ENCODE measurements around the gene CACNG5.

DNA sequence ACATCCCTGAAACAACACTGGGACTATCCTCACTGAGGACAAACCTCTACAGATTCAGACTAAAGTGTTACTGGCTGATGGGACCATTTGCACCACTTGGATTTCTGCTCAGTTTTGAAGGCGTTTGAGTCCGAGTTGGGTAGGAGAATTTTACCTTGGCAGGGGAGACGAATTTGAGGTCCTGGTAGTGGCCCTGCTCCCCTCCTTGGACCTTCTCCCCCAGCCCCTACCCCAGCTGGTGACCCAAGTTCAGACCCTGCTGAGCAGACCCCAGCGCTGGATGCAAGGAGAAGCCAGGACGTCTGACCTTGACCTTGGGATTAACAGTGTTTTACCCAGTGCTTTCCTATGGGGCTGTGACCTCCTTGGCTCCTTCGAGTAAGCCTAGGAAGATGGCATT, 13.6 kb downstream of the CACNG5 start:
- TF ChIP-seq, protein P1, sequence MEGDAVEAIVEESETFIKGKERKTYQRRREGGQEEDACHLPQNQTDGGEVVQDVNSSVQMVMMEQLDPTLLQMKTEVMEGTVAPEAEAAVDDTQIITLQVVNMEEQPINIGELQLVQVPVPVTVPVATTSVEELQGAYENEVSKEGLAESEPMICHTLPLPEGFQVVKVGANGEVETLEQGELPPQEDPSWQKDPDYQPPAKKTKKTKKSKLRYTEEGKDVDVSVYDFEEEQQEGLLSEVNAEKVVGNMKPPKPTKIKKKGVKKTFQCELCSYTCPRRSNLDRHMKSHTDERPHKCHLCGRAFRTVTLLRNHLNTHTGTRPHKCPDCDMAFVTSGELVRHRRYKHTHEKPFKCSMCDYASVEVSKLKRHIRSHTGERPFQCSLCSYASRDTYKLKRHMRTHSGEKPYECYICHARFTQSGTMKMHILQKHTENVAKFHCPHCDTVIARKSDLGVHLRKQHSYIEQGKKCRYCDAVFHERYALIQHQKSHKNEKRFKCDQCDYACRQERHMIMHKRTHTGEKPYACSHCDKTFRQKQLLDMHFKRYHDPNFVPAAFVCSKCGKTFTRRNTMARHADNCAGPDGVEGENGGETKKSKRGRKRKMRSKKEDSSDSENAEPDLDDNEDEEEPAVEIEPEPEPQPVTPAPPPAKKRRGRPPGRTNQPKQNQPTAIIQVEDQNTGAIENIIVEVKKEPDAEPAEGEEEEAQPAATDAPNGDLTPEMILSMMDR (IDR thresholded peaks at IDR 0.05) = no peak
- no peak for TF ChIP-seq POLR2A (IDR thresholded peaks at IDR 0.05)
